IMR-90 (cell line): Measurements from ENCODE around the gene ZNF440. TPM values are rescaled to one million over a fixed set of nuclear protein-coding genes. Genes with fewer than 3 reads are reported as not detected.

ENCODE experiments used
- ATAC-seq: fragments of 200-7000 bp; cut with Tn5 transposase; 2 replicates; pipeline ENCODE4 v1.9.1; 2020; ENCODE audit warnings: low read depth, mild to moderate bottlenecking, moderate library complexity
- BruUV-seq: library from RNA; stranded (reverse); fragments of 400-500 nt; replicated peaks from 2 replicates; lab custom pipeline; 2021; lab: Mats Ljungman, UMichigan
- CTCF ChIA-PET: fragments of 300-600 bp; formaldehyde crosslinking; extraction: SDS; loops from one replicate; lab custom pipeline; 2021; ENCODE audit warnings: antibody characterized with exemption; lab: Yijun Ruan, JAX
- POLR2A ChIA-PET: fragments of 300-600 bp; sonication (Branson Sonifier 250); formaldehyde crosslinking; loops from one replicate; lab custom pipeline; 2022; ENCODE audit warnings: antibody characterized with exemption; ENCODE audit not compliant: unreplicated experiment; lab: Charles Lee
- DNase-seq: peaks from one replicate; pipeline ENCODE4 v3.0.0; 2013
- H2AFZ ChIP-seq: replicated peaks from 2 replicates; pipeline ENCODE3; 2013; ENCODE audit warnings: low read length, mild to moderate bottlenecking; ENCODE audit not compliant: poor library complexity
- H2AK5ac ChIP-seq: 2 replicates; pipeline ENCODE4 v1.6.1; 2013; ENCODE audit warnings: low read depth, low read length, inconsistent platforms
- H2AK9ac ChIP-seq: replicated peaks from 2 replicates; pipeline ENCODE3; 2013; ENCODE audit warnings: mild to moderate bottlenecking, low read depth, low read length, moderate library complexity; ENCODE audit not compliant: poor library complexity
- H2BK120ac ChIP-seq: 2 replicates; pipeline ENCODE4 v1.6.1; 2013; ENCODE audit warnings: low read depth, low read length, inconsistent platforms
- H2BK15ac ChIP-seq: 3 replicates; pipeline ENCODE4 v1.6.1; 2013; ENCODE audit warnings: low read depth, low read length, inconsistent platforms
- H2BK20ac ChIP-seq: 2 replicates; pipeline ENCODE4 v1.6.1; 2013; ENCODE audit warnings: low read depth, mild to moderate bottlenecking, inconsistent platforms, low read length, moderate library complexity
- H2BK5ac ChIP-seq: 2 replicates; pipeline ENCODE4 v1.6.1; 2013; ENCODE audit warnings: mild to moderate bottlenecking, low read depth, low read length, inconsistent platforms; ENCODE audit not compliant: poor library complexity, severe bottlenecking
- H3K14ac ChIP-seq: replicated peaks from 2 replicates; pipeline ENCODE4 v1.6.1; 2013; ENCODE audit warnings: low read depth, low read length, inconsistent platforms
- H3K18ac ChIP-seq: 2 replicates; pipeline ENCODE4 v1.6.1; 2013; ENCODE audit warnings: low read depth, low read length, control low read depth
- H3K23ac ChIP-seq: 2 replicates; pipeline ENCODE4 v1.6.1; 2013; ENCODE audit warnings: low read depth, low read length, inconsistent platforms
- H3K27ac ChIP-seq: 2 replicates; pipeline ENCODE4 v1.5.1; 2013; ENCODE audit warnings: mild to moderate bottlenecking, control low read depth, low read length; ENCODE audit not compliant: insufficient read depth
- H3K27me3 ChIP-seq: 2 replicates; pipeline ENCODE4 v1.6.1; 2013; ENCODE audit warnings: low read length; ENCODE audit not compliant: control insufficient read depth, insufficient read depth
- H3K36me3 ChIP-seq: 2 replicates; pipeline ENCODE4 v1.6.1; 2013; ENCODE audit warnings: low read length, mixed read lengths; ENCODE audit not compliant: control insufficient read depth, insufficient read depth
- H3K4ac ChIP-seq: 2 replicates; pipeline ENCODE4 v1.6.1; 2013; ENCODE audit warnings: low read depth, low read length, inconsistent platforms
- H3K4me1 ChIP-seq: 2 replicates; pipeline ENCODE4 v1.6.1; 2013; ENCODE audit warnings: low read length, mixed read lengths; ENCODE audit not compliant: control insufficient read depth, insufficient read depth
- H3K4me2 ChIP-seq: 2 replicates; pipeline ENCODE4 v1.6.1; 2013; ENCODE audit warnings: low read depth, mild to moderate bottlenecking, control low read depth, low read length, moderate library complexity
- H3K4me3 ChIP-seq: 2 replicates; pipeline ENCODE4 v1.5.1; 2013; ENCODE audit warnings: low read depth, mild to moderate bottlenecking, control low read depth, low read length, moderate library complexity; ENCODE audit not compliant: insufficient read depth
- H3K56ac ChIP-seq: 2 replicates; pipeline ENCODE4 v1.6.1; 2013; ENCODE audit warnings: low read length, inconsistent platforms; ENCODE audit not compliant: insufficient read depth; ENCODE audit errors: extremely low read depth
- H3K79me1 ChIP-seq, 2 experiments: 2 replicates each; pipeline ENCODE4 v1.6.1; 2013; ENCODE audit warnings: low read length in 2 of 2, inconsistent platforms in 1 of 2, low read depth in 1 of 2
- H3K9ac ChIP-seq: 2 replicates; pipeline ENCODE4 v1.6.1; 2013; ENCODE audit warnings: low read depth, low read length, control low read depth
- H3K9me1 ChIP-seq: 2 replicates; pipeline ENCODE4 v1.6.1; 2013; ENCODE audit warnings: low read length, inconsistent platforms; ENCODE audit not compliant: insufficient read depth
- H3K9me3 ChIP-seq: 2 replicates; pipeline ENCODE4 v1.6.1; 2013; ENCODE audit warnings: low read length; ENCODE audit not compliant: control insufficient read depth, insufficient read depth
- H4K20me1 ChIP-seq: 2 replicates; pipeline ENCODE4 v1.6.1; 2013; ENCODE audit warnings: low read length, inconsistent platforms; ENCODE audit not compliant: insufficient read depth
- H4K5ac ChIP-seq: 2 replicates; pipeline ENCODE4 v1.6.1; 2013; ENCODE audit warnings: mild to moderate bottlenecking, low read depth, low read length, control low read depth
- H4K8ac ChIP-seq, 2 experiments: 2 replicates each; pipeline ENCODE4 v1.6.1; 2013; ENCODE audit warnings: low read depth in 2 of 2, low read length in 2 of 2, control low read depth in 1 of 2, inconsistent platforms in 1 of 2
- H4K91ac ChIP-seq: 2 replicates; pipeline ENCODE4 v1.6.1; 2013; ENCODE audit warnings: low read depth, low read length, inconsistent platforms; ENCODE audit not compliant: insufficient read depth
- CEBPB ChIP-seq: IDR thresholded peaks from 2 replicates; pipeline ENCODE4 v1.6.1; 2012; ENCODE audit warnings: low read depth, low read length, improper control_type of control experiment
- CHD1 ChIP-seq: IDR thresholded peaks from 2 replicates; pipeline ENCODE4 v1.6.1; 2012; ENCODE audit warnings: low read depth, low read length, improper control_type of control experiment
- ELK1 ChIP-seq: fragments of 150-350 bp; IDR thresholded peaks from 2 replicates; pipeline ENCODE4 v1.6.1; 2016; ENCODE audit warnings: low read depth, mild to moderate bottlenecking, low read length, moderate library complexity, borderline replicate concordance
- FOS ChIP-seq: fragments of 150-350 bp; IDR thresholded peaks from 2 replicates; pipeline ENCODE4 v1.6.1; 2016; ENCODE audit warnings: low read depth, low read length
- MAFK ChIP-seq: IDR thresholded peaks from 2 replicates; pipeline ENCODE4 v1.6.1; 2012; ENCODE audit warnings: low read depth, low read length, improper control_type of control experiment
- MAZ ChIP-seq: IDR thresholded peaks from 2 replicates; pipeline ENCODE4 v1.6.1; 2012; ENCODE audit warnings: low read depth, mild to moderate bottlenecking, low read length, improper control_type of control experiment, moderate library complexity, borderline replicate concordance
- MXI1 ChIP-seq: IDR thresholded peaks from 2 replicates; pipeline ENCODE4 v1.6.1; 2012; ENCODE audit warnings: low read depth, mild to moderate bottlenecking, low read length, moderate library complexity, borderline replicate concordance
- NFE2L2 ChIP-seq: fragments of 150-350 bp; IDR thresholded peaks from 2 replicates; pipeline ENCODE4 v1.6.1; 2016; ENCODE audit warnings: low read depth, mild to moderate bottlenecking, low read length
- POLR2A ChIP-seq: IDR thresholded peaks from 2 replicates; pipeline ENCODE4 v1.6.1; 2012; ENCODE audit warnings: mild to moderate bottlenecking, low read depth, low read length
- RAD21 ChIP-seq: IDR thresholded peaks from 2 replicates; pipeline ENCODE4 v1.6.1; 2012; ENCODE audit warnings: low read length, improper control_type of control experiment
- SMC3 ChIP-seq: fragments of 150-350 bp; IDR thresholded peaks from 2 replicates; pipeline ENCODE4 v1.6.1; 2016; ENCODE audit warnings: low read depth, mild to moderate bottlenecking, antibody characterized with exemption, low read length, moderate library complexity
- WGBS, 2 experiments: methylation state at CpG; one replicate each; pipeline versions ENCODE4 v1.1.5 to v1.1.7; 2013; ENCODE audit warnings: missing lambda C conversion rate in 2 of 2; ENCODE audit not compliant: insufficient read length in 1 of 2; ENCODE audit errors: extremely low coverage in 2 of 2; 5-methylcytosine and 5-hydroxymethylcytosine counted together
- dilution Hi-C: fragments of 300-500 bp; cut with HindIII; formaldehyde crosslinking; loops from one replicate; pipeline ENCODE4 v1.14.3; 2018; ENCODE audit warnings: low sequenced_read_pairs; ENCODE audit not compliant: unreplicated experiment
- in situ Hi-C: fragments of 300-500 bp; cut with MboI; formaldehyde crosslinking; loops from 3 replicates; pipeline ENCODE4 v1.14.3; 2019; ENCODE audit warnings: low sequenced_read_pairs, inconsistent platforms, mixed read lengths
- intact Hi-C: fragments of 100-400 bp; cut with micrococcal nuclease; formaldehyde crosslinking; loops from 2 replicates; pipeline ENCODE4 v1.10.0; 2022
- polyA plus RNA-seq, 3 experiments: library from polyadenylated mRNA; depleted of rRNA; stranded (reverse); fragments of >200 nt; gene quantifications; 2 replicates each; pipeline ENCODE4 v1.2.3, GENCODE V29; 2012; ENCODE audit warnings: low replicate concordance in 1 of 3
- total RNA-seq: library from RNA; depleted of rRNA; stranded (reverse); fragments of >200 nt; gene quantifications from 2 replicates; pipeline ENCODE4 v1.2.3, GENCODE V29; 2012
- TF ChIP-seq, protein P1 (sequence below): conservative IDR thresholded peaks from 2 replicates; pipeline ENCODE4 v1.5.1; 2012; ENCODE audit warnings: mild to moderate bottlenecking, low read depth, low read length, improper control_type of control experiment

The ZNF440 gene
- total and polyA plus RNA-seq, 2 of the 4 experiments (the other 2 are of a cell fraction), result 2.8 to 8.4 TPM

- intact Hi-C loops, result no loop called here
- H3K27ac ChIP-seq, result no peak overlapping the region
- no peaks in the 10 kb centered on the region for H3K27me3 ChIP-seq
- H3K56ac ChIP-seq, result no peak overlapping the region
- no peak overlapping the region for H2AK5ac ChIP-seq
- H3K18ac ChIP-seq, result no peak overlapping the region
- no peaks in the 10 kb centered on the region for H3K9me1 ChIP-seq
- 93% methylated on average over 7 of the region's 9 CpGs; no CpG with 5 or more reads in 1 of the 2 experiments for WGBS, 2 experiments
- H3K4me1 ChIP-seq, result no peaks in the 10 kb centered on the region
- ATAC-seq, result no peak
- in situ Hi-C loops, result no loop called here
- H3K9me3 ChIP-seq, result peaks cover 40% of the 10 kb centered on the region
- H4K20me1 ChIP-seq, result no peaks in the 10 kb centered on the region
- no peak overlapping the region for H3K14ac ChIP-seq
- H2BK20ac ChIP-seq, result no peak overlapping the region
- H3K9ac ChIP-seq, result no peak overlapping the region
- no peak for DNase-seq
- no peak overlapping the region for H3K4ac ChIP-seq
- TF ChIP-seq, protein P1, sequence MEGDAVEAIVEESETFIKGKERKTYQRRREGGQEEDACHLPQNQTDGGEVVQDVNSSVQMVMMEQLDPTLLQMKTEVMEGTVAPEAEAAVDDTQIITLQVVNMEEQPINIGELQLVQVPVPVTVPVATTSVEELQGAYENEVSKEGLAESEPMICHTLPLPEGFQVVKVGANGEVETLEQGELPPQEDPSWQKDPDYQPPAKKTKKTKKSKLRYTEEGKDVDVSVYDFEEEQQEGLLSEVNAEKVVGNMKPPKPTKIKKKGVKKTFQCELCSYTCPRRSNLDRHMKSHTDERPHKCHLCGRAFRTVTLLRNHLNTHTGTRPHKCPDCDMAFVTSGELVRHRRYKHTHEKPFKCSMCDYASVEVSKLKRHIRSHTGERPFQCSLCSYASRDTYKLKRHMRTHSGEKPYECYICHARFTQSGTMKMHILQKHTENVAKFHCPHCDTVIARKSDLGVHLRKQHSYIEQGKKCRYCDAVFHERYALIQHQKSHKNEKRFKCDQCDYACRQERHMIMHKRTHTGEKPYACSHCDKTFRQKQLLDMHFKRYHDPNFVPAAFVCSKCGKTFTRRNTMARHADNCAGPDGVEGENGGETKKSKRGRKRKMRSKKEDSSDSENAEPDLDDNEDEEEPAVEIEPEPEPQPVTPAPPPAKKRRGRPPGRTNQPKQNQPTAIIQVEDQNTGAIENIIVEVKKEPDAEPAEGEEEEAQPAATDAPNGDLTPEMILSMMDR, result no peak
- TF ChIP-seq NFE2L2, result no peak
- TF ChIP-seq RAD21, result no peak
- TF ChIP-seq FOS, result no peak
- no peak for TF ChIP-seq ELK1
- no peak for TF ChIP-seq POLR2A
- no peak for TF ChIP-seq MAFK
- TF ChIP-seq SMC3, result no peak
- TF ChIP-seq MAZ, result no peak
- TF ChIP-seq MXI1, result no peak
- no peak for TF ChIP-seq CEBPB
- no peak for TF ChIP-seq CHD1
- H4K8ac ChIP-seq, result no peak overlapping the region
- no peak overlapping the region for H2BK5ac ChIP-seq
- no peak overlapping the region for H4K5ac ChIP-seq
- POLR2A ChIA-PET, result no interaction called here
- no peak overlapping the region for H3K23ac ChIP-seq
- H2BK15ac ChIP-seq, result no peak overlapping the region
- no peak overlapping the region for H2AK9ac ChIP-seq
- peaks cover 14% of the 10 kb centered on the region for H3K36me3 ChIP-seq
- BruUV-seq, result no TSS peak
- H3K4me2 ChIP-seq, result no peak overlapping the region
- dilution Hi-C loops, result no loop called here
- no peaks in the 10 kb centered on the region; a peak in 1 of 4 replicates for H3K79me1 ChIP-seq
- no peak overlapping the region for H4K91ac ChIP-seq
- CTCF ChIA-PET, result no interaction called here
- H2AFZ ChIP-seq, result no peak overlapping the region
- H2BK120ac ChIP-seq, result no peak overlapping the region
- no peak overlapping the region for H3K4me3 ChIP-seq
Observed at GRCh38 chr19:11872624-11873023, 58.6 kb downstream of the ZNF440 start.
